Gastroesophageal sphincter (tissue), 3 donors: ENCODE results near the gene CRHBP.

Source experiments
- CTCF ChIP-seq, 4 experiments: fragments of 200-600 bp in 2 of 4; fragments of 450-650 bp in 2 of 4; sonication (generic) in 1 of 4; IDR thresholded peaks; one replicate each; pipeline ENCODE4 v1.5.1; 2017 to 2019; ENCODE audit warnings: antibody characterized with exemption in 4 of 4, mild to moderate bottlenecking in 2 of 4, moderate library complexity in 2 of 4
- POLR2A ChIP-seq, 2 donors: fragments of 450-650 bp; IDR thresholded peaks; one replicate each; pipeline ENCODE4 v1.6.1; 2017; ENCODE audit warnings: antibody characterized with exemption in 2 of 2, mild to moderate bottlenecking in 2 of 2, moderate library complexity in 1 of 2

GRCh38 chr5:76958991-76959767 lies 6.3 kb downstream of the CRHBP start:
- TF ChIP-seq CTCF (IDR thresholded peaks at IDR 0.05), result no peak
- no peak for TF ChIP-seq POLR2A (IDR thresholded peaks at IDR 0.05)
